Measurements from ENCODE around the gene PPAN.

GRCh38 chr19:10145031-10145430, 38.9 kb downstream of the PPAN start:
- TF ChIP-seq POLR2AphosphoS5 (IDR thresholded peaks at IDR 0.05; ENCODE audit: low read depth, low read length) (no peak), ZNF274 (IDR thresholded peaks at IDR 0.05; ENCODE audit: low read depth, low read length) (no peak), SP1 (IDR thresholded peaks at IDR 0.05; ENCODE audit: low read depth) (no peak), EZH2phosphoT487 (IDR thresholded peaks at IDR 0.05; ENCODE audit: borderline replicate concordance) (no peak), CEBPB (IDR thresholded peaks at IDR 0.05; ENCODE audit: low read depth) (no peak), RAD21 (IDR thresholded peaks at IDR 0.05; ENCODE audit: low read depth) (no peak), POLR2A (IDR thresholded peaks at IDR 0.05; ENCODE audit: borderline replicate concordance, extremely low read depth, insufficient read depth, insufficient read length) (no peak), SIN3A (IDR thresholded peaks at IDR 0.05; ENCODE audit: low read depth) (no peak), EZH2 (IDR thresholded peaks at IDR 0.05) (no peak), ATF3 (IDR thresholded peaks at IDR 0.05) (no peak), ZFX (IDR thresholded peaks at IDR 0.05) (no peak)
- TF ChIP-seq, protein P1, sequence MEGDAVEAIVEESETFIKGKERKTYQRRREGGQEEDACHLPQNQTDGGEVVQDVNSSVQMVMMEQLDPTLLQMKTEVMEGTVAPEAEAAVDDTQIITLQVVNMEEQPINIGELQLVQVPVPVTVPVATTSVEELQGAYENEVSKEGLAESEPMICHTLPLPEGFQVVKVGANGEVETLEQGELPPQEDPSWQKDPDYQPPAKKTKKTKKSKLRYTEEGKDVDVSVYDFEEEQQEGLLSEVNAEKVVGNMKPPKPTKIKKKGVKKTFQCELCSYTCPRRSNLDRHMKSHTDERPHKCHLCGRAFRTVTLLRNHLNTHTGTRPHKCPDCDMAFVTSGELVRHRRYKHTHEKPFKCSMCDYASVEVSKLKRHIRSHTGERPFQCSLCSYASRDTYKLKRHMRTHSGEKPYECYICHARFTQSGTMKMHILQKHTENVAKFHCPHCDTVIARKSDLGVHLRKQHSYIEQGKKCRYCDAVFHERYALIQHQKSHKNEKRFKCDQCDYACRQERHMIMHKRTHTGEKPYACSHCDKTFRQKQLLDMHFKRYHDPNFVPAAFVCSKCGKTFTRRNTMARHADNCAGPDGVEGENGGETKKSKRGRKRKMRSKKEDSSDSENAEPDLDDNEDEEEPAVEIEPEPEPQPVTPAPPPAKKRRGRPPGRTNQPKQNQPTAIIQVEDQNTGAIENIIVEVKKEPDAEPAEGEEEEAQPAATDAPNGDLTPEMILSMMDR (IDR thresholded peaks at IDR 0.05 in 2 of 3, conservative IDR thresholded peaks at IDR 0.05 in 1 of 3; ENCODE audit: borderline replicate concordance in 1 of 3, insufficient read depth in 1 of 3, low read depth in 2 of 3, low read length in 2 of 3): no peak
- TF ChIP-seq, protein P2, sequence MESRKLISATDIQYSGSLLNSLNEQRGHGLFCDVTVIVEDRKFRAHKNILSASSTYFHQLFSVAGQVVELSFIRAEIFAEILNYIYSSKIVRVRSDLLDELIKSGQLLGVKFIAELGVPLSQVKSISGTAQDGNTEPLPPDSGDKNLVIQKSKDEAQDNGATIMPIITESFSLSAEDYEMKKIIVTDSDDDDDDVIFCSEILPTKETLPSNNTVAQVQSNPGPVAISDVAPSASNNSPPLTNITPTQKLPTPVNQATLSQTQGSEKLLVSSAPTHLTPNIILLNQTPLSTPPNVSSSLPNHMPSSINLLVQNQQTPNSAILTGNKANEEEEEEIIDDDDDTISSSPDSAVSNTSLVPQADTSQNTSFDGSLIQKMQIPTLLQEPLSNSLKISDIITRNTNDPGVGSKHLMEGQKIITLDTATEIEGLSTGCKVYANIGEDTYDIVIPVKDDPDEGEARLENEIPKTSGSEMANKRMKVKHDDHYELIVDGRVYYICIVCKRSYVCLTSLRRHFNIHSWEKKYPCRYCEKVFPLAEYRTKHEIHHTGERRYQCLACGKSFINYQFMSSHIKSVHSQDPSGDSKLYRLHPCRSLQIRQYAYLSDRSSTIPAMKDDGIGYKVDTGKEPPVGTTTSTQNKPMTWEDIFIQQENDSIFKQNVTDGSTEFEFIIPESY (IDR thresholded peaks at IDR 0.05; ENCODE audit: extremely low read depth, insufficient replicate concordance, low read length): no peak
